Measurements from ENCODE around the gene C17orf67.

The C17orf67 gene

DNA sequence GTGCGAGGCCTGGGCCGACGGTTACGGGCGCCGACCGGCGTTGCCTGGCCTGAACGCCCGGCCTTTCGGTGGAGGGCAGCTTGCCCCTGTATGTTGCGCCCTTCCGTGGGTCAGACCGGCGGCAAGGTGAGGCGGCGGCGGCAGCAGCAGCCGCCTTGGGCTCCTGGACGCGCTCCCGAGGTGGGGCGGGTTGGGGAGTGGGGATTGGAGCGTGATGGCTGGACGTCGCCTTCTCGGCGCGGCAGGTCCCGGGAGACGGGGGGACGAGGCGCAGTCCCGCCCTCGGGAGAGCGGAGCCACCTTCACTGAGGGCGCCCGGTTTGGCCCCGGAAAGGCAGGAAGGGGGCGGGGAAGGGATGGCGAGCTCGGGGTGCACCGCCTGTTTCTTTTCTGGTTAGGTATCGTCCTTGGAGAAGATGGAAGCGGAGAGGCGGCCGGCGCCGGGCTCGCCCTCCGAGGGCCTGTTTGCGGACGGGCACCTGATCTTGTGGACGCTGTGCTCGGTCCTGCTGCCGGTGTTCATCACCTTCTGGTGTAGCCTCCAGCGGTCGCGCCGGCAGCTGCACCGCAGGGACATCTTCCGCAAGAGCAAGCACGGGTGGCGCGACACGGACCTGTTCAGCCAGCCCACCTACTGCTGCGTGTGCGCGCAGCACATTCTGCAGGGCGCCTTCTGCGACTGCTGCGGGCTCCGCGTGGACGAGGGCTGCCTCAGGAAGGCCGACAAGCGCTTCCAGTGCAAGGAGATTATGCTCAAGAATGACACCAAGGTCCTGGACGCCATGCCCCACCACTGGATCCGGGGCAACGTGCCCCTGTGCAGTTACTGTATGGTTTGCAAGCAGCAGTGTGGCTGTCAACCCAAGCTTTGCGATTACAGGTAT lies 902 bp upstream of the C17orf67 start:
- TF ChIP-seq, protein P1, sequence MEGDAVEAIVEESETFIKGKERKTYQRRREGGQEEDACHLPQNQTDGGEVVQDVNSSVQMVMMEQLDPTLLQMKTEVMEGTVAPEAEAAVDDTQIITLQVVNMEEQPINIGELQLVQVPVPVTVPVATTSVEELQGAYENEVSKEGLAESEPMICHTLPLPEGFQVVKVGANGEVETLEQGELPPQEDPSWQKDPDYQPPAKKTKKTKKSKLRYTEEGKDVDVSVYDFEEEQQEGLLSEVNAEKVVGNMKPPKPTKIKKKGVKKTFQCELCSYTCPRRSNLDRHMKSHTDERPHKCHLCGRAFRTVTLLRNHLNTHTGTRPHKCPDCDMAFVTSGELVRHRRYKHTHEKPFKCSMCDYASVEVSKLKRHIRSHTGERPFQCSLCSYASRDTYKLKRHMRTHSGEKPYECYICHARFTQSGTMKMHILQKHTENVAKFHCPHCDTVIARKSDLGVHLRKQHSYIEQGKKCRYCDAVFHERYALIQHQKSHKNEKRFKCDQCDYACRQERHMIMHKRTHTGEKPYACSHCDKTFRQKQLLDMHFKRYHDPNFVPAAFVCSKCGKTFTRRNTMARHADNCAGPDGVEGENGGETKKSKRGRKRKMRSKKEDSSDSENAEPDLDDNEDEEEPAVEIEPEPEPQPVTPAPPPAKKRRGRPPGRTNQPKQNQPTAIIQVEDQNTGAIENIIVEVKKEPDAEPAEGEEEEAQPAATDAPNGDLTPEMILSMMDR (IDR thresholded peaks at IDR 0.05; ENCODE audit: low read depth, low read length) = no peak; the same call in 1 of the 2 replicates
- no peak for DNase-seq (ENCODE audit: extremely low read depth, low read depth)

DNA sequence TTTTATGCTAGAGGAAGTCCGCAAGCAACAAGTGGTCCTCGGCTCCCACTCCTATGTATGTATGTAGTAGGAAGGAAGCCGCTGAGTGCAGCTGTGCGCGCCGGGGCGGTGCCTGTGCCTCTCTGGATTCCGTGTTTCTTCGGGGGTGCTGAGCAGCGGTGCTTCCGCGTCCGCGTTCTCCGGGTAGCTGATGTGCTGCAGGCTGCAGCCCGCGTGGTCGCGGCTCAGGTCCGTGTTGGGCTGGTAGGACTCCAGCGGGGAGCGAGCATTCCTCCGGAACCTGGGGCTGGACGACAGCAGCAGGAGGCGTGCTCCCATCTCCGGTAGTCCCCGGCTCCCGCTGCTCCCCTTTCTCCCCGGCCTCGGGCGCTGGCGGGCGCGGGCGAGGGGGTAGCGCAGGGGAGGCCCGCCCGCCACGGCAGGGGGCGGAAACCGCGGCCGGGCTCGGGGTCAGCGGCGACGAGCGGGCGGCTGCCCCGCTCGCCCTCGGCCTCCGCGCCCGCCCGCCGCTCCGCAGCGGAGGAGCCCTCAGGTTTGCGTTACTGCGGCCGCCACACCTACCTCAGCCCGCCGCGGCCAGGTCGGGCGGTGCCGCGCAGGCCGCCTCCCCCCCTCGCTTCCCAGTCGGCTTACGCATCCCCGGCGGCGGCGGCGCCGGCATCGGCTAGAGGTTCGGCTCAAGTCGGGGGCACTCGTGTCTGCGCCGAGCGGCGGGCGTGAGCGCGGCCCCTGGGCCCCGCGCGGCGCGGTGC lies 487 bp downstream of the C17orf67 start:
- DNase-seq (ENCODE audit: extremely low read depth, low read depth) = no peak
- TF ChIP-seq, protein P1 (IDR thresholded peaks at IDR 0.05; ENCODE audit: low read depth, low read length) = no peak

DNA sequence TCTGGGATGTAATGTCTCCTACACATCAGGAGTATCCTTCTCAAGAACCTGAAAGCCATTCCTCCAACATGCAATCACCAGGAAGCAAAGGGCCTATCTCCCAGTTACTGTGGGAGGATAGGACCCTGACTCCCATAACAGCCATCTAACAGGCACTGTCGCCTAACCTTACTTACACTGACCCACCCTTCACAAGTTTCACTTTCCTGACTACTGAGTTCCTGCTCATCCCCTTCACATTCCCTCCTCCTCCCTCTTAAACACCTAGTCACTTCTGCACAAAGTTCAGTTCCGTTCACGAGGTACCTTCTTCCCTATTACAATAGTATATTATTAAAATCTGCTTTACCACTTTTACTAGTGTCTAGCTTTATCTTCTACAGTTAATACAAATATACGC lies 1.3 kb downstream of the C17orf67 start:
- DNase-seq (ENCODE audit: extremely low read depth, low read depth) = no peak

DNA sequence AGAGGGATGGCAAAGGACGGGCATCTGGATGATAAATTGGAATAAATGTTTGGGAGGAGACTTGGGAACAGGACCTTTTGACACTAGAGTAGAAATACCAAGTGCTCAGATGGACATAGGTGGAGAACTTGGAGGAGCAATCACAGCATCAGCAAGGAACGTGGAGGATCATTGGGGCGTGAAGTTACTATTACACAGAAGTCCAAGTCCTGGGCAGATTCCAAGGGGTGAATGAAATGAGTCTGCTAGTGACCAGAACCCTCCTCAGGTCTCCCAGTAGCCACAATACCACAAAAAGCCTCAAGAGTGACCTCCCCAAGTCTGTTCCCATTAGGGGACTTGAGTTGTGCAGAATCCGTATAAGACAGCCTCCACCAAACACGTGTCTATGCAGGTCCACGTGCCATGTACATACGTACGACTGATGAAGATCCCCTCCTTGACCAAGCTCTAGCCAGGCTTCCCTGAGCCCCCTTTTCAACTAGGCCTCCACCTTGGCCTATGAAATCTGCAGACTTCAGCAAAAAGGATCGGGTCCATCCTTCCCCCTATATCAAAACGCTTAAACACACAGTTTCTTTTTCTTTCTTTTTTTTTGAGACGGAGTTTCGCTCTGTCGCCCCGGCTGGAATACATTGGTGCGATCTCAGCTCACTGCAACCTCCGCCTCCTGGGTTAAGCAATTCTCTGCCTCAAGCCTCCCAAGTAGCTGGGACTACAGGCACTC lies 2.2 kb downstream of the C17orf67 start:
- no peak for DNase-seq (ENCODE audit: extremely low read depth, low read depth)
- TF ChIP-seq, protein P1 (IDR thresholded peaks at IDR 0.05; ENCODE audit: low read depth, low read length) = no peak

More for the DNA sequence above, 1.3 kb downstream of the C17orf67 start:
- TF ChIP-seq, protein P1 (IDR thresholded peaks at IDR 0.05; ENCODE audit: low read depth, low read length) = no peak

DNA sequence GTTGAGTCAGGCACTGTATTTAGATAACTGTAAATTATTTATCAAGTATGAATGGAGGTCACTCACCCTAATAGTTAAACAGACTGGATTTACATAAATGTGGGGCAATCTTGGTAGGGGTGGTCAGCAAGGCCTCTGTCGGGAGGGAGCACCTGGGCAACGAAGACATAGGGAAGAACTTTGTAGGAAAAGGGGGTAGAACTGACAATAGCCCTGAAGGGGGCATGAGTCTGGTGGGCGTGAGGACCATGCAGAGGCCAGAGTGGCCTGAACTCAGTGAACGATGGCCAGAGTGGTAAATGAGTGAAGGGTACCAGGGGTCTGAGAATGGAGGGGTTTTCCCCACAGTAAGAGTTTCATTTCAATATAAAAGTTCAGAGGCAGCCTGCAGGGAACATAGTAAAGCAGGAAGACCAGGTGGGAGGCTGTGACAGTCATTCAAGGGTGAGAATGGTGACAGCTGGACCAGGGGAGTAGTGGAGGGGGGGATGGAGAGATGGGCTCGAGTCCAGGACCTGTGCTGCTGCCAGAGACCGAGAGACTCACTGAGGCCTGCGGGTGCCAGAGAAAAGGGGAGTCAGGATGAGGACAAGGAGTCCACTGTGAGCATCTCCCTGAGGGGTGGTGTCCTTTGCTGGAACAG lies 2.9 kb downstream of the C17orf67 start:
- no peak for DNase-seq (ENCODE audit: extremely low read depth, low read depth)
- TF ChIP-seq, protein P1 (IDR thresholded peaks at IDR 0.05; ENCODE audit: low read depth, low read length) = no peak

DNA sequence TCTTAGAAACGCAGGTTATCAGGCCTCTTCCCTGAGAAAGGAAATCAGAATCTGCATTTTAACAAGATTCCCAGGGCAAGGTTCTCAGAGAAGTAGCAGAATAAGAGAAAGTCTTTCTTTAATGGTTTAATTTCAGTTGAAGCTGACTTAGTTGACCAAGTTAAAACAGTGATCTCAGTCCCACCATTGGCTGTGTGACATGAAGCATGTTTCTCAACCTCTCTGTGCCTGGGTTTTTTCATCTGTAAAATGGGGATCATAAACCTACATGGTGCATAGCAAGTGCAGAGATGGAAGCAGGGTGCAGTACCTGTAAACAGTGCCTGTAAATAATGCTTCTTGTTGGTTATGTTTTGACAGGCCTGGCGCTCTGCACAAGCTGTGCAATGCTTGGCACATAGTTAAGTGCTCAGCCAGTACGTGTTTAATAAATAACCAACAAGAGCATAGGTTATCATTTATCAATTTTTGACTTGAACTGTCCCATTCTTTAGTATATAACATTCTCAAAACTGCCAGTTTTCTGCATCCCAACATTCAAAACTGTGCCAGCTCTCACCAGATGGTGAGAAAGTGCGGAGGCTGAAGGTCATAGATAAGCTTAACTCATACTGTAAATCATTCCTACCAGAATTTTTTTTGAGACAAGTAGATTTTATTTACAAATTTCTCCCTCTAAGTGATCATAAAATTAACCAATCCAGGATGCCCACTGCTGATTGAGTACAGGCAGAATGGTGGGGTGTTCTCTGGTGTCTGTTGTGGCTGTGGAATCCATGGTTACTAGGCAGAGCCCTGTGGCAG lies 6.9 kb downstream of the C17orf67 start:
- TF ChIP-seq, protein P1 (IDR thresholded peaks at IDR 0.05; ENCODE audit: low read depth, low read length) = no peak
- no peak for DNase-seq (ENCODE audit: extremely low read depth, low read depth)
